GM18868 (cell line): Measurements from ENCODE around the gene CHPF2.

Experiments used
- ATAC-seq: cut with Tn5 transposase; IDR thresholded peaks from one replicate; pipeline ENCODE4 v1.9.1; 2021; ENCODE audit warnings: mild to moderate bottlenecking, moderate library complexity; ENCODE audit not compliant: unreplicated experiment

CHPF2 gene

DNA sequence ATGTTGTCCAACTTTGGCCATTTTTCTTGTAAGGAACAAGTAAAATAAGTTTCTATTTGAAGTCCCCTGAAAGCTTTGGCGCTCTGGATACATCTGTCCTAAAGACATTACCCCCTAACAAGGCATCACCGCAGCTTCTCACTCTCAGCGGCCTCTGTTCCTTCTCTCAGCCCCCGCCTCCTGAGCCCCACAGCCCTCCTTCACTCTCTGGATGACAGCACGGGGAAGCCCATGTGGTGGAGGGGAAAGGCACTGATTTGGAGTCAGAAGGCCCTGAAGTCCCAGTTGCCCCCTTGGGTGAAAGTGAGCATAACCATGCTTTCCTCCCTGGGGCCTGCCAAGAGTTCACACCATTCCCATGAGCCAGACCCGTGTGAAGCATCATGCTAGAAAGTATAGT lies 26.6 kb upstream of the CHPF2 start:
- ATAC-seq: no peak

DNA sequence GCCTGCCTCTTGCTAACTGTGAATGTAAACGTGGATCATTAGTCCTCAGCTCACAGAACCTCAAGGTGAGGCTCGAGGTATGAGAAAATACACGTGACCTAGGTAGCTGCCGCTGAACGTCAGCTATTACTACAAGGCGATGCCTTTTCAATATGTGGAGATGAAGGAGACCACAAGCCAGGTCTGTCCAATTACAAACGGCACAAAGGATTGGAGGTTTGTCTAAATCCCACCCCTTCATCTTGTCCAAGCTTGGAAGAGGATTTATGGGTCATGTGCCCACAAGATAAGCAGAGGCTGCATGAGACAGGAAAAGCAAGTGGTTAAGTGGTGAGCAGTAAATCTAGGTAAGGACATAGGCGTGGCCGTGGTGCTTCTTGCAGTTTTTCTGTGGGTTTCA lies 25.4 kb upstream of the CHPF2 start:
- ATAC-seq: no peak

DNA sequence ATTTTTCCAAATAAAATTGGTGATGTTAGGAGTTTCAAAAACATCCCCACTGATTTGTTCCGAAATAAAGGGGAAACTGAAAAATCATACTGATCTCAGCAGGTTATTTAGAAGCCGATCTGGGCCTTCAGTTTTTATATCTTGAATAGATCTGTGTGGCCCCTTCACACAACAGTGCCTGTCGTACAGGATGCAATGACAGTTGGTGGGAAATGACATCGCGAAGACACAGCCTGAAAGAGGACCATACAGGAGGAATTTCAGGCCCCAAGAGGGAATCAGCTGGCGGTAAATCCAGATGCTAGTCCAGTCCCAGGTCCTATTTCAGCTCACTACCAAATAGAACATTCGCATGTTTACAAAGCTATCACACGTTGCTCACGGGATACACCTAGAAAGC lies 25.0 kb upstream of the CHPF2 start:
- ATAC-seq: no peak

DNA sequence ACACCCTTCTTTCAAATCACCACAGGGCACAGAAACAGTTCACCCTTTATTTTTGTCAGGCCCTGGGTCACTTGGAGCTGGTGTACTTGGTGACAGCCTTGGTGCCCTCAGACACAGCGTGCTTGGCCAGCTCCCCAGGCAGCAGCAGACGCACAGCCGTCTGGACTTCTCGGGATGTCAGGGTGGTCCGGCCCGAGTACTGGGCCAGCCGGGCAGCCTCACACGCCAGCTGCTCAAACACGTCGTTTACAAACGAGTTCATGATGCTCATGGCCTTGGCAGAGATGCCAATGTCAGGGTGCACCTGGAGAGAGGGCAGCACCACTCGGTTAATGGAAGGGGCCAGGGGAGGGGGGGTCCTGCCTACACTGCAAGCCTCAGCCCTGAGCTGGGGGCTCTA lies 24.5 kb upstream of the CHPF2 start:
- no peak for ATAC-seq

DNA sequence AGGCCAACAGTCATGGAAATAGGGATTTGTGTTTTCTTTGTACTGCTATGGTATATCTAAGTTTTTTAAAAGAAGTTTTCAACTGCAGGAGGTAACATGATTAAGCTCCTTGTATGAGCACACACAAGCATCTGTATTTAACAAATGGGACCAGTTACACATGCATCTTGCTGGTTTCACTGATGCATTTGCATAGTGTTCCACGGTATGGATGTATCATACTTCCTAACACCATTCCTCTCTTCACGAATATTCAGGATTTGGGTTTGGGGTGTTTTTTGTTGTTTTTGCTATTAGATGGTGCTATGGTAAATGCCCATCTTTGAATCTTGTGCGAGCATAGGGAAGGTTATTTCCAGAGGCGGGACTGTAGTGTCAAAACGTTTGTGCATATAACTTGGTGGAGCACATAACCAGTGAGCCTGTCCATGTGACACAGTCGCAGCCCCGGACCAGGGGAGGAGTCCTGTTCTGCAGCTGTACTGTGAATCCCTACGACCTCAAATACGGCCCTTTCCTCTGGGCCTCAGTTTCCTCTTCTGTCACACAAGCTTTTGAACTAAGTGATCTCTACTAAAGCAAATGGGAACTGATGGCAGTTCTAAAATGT lies 23.9 kb upstream of the CHPF2 start:
- no peak for ATAC-seq

DNA sequence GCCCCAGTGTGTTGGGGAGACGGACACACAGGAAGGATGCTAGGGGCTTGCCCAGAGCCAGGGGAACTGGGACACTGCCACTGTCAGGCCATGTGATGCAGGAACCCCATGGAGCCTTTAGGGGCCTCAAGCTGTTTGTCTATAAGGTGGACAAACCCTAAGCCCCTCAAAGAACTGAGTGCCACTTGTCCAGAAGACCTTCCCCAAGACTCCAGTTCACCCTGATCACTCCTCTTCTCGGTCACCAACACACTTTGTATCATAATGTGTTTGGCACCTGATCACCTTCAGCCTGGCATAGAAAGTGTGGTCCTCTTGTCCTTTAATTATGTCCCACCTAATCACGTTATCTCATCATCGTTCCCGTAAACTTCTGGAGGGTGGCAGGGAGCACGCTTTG lies 22.7 kb upstream of the CHPF2 start:
- ATAC-seq: no peak

DNA sequence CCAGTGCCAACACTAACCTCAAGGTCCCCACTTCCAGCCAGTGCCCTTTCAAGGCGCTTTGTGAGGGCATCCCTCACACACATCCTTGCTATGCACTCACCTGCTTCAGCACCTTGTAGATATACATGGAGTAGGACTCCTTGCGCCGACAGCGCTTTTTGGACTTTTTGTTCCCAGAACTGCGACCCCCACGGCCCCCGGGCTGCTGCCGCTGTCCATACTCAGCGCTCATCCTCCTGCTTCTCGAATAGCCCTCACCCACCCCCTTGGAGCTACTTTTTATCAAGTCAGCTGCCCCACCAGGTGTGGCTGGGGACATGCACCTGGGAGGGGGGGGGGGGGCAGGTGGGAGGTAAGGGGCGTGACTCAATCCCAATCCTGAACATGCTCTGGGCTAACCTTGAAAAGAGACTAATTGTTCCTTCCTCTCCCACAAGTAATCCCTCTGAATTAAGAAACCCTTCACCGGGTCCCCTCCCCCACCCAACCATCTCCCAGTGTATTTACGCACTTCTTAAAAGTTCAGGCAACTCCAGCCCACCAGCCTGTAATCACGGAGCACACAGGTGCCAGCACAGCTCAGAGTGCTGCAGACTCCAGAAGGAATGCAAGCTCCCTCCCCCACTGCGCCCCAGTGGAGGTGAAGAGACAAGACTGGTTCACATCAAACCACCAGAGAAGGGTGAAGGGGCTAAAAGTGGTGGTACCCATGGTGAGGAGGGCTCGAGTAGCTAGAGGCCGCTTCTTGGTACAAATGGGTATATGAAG lies 22.0 kb upstream of the CHPF2 start, which contains the start of gene H2BK1:
TSS of gene H2BK1 (minus strand) at position 402 of the 768 bp plus-strand sequence. CDS start at position 232, 170 bp downstream.
- no peak for ATAC-seq

DNA sequence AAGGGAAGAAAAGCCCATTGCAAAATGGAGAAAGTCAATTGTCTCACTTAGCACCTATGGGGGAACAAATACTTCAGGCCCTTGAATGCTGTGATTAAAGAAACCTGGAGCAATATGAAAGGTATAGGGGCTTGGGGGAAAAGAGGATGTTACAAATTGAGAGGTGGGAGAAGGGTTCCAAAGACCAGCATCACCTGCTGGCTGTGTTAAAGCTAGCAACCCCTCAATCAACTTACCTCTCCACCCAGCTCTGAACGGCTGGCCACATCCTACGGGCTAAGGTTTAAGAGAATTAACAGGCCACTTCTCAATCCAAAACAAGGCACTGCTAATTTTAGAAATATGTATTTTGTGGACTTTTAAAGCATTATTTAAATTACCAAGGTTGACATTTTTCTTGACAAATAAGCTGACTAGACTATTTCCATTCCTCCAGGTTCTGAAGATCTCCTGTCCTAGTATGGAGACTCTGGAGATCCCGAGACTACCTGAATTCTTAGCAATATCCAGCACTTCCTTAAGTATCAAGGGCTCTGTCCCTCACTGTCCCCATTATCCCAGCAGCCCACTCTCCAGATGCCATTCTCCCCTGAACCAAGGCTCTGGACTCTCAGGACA lies 21.0 kb upstream of the CHPF2 start:
- no peak for ATAC-seq

DNA sequence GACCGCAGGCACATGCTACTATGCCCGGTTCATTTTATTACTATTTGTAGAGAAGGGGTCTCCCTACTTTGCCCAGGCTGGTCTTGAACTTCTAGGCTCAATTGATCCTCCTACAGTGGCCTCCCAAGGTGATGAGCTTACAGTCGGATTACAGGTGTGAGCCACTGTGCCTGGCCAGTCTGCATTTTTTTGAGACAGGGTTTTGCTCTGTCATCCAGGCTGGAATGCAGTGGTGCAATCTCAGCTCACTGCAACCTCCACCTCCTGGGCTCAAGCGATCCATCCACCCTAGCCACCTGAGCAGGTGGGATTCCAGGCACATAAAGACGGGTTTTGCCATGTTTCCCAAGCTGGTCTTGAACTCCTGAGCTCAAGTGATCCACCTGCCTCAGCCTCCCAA lies 19.7 kb upstream of the CHPF2 start:
- no peak for ATAC-seq

DNA sequence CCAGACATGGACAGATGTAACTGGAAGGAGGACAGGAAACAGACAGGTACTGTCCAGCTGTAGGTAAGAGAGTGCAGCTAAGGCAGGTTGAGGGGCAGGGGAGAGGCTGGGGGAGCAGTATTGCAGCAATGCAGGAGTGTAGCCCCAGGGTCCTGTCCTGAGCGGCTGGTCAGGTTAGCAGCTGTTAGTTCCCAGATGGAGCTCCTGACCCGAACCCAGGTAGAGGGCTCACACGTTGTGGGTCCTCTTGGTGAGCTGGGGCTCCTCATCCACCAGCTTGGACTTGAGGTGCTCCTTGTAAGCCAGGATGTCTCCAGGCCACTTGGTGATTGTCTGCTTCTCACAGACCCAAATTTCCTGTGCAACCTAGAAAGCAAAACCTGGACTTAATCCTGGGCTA lies 18.5 kb upstream of the CHPF2 start:
- no peak for ATAC-seq

DNA sequence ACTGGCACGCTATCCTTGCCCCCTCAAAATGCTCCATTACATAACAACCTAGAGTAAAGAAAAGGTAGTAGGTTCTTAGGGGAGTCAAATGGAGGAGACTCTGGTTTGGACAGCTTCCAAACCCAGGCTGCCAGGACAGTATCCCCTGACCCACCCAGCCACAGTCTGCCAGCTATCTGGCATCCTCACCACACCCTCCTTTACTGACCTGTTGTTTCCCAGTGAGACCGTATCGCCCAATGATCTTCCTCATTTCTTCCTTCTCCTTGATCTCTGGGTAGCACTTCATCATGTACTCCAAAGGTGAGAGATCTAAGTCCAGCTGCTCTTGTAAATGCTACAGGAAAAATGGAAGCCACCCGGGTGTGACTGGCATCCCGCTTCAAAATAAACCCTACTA lies 16.9 kb upstream of the CHPF2 start:
- no peak for ATAC-seq

DNA sequence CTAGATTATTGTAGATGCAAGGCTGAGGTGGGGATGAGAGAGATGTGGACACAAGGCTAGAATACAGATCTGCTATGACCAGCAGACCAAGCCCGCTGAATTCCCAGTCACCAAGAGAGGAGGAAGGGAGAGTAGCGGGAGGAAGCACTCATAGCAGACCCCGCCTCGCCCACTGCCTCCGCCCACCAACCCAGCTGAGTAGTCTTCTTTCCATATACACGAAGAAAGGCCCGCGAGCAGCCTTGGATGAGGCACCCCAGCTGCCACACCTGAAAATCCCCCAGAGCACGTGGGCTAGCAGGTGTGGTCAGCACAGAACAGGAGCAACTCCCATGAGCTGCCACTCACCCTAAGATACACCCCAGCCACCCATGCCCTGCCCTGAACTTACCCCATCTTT lies 14.1 kb upstream of the CHPF2 start:
- ATAC-seq: no peak

DNA sequence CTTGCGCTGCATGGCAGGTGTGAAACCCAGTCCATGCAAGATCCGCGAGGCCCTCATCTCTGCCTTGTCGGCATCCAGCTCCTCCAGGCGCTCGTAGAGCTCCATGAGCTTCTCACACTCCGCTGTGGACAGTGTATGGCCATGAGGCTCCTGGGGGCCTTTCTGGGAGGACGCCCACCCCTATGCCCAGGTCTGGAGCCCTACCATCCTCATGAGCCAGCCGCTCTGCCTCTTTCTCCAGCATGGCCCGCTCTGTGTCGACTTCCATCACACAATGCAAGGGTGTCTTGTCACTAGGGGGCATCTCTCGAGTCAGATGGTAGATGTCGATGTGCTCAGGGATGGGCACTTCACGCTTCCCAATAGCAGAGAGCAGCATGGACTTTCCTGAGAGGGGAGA lies 8.6 kb upstream of the CHPF2 start:
- ATAC-seq: no peak

DNA sequence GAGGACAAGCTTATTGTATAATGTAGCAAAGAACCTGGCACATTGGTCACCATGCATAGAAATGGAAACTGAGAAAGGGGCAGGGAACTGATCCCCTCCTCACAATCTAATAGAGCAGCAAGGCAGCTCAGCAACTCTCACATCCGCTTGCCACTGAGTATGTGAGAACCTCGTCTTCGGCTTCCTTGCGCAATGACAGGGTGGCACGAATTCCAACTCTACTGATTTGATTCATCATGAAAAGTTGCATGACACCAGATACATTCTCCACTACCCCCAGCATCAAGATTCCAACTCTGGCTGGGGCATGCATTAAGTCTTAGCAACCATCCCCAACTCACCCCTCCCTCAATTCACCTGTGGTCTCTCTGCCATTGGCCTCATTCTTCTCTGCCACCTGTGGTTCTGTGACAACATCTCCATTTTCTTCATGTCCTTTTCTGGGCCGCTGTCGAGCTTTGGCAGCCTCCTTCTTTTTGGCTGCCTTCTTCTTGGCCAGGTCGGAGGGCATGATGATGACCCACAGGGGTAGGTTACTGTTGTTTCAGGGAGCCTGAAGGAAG lies 6.3 kb upstream of the CHPF2 start:
- no peak for ATAC-seq

DNA sequence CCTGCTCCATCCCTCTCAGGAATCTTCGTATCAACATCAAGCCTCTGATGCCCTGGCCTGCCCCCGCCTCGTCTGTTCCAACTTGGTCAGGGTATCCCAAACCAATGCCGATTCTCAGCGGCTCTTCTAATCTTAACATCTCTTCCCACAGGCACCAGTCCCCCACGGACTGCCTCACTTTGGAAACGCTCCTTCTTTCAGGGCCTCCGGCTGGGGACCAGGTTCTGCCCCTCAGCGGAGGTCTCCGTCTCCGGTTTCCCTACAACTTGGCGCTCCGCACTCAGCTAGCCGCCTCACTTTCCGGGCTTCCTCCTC lies 5.8 kb upstream of the CHPF2 start:
- ATAC-seq: no peak

DNA sequence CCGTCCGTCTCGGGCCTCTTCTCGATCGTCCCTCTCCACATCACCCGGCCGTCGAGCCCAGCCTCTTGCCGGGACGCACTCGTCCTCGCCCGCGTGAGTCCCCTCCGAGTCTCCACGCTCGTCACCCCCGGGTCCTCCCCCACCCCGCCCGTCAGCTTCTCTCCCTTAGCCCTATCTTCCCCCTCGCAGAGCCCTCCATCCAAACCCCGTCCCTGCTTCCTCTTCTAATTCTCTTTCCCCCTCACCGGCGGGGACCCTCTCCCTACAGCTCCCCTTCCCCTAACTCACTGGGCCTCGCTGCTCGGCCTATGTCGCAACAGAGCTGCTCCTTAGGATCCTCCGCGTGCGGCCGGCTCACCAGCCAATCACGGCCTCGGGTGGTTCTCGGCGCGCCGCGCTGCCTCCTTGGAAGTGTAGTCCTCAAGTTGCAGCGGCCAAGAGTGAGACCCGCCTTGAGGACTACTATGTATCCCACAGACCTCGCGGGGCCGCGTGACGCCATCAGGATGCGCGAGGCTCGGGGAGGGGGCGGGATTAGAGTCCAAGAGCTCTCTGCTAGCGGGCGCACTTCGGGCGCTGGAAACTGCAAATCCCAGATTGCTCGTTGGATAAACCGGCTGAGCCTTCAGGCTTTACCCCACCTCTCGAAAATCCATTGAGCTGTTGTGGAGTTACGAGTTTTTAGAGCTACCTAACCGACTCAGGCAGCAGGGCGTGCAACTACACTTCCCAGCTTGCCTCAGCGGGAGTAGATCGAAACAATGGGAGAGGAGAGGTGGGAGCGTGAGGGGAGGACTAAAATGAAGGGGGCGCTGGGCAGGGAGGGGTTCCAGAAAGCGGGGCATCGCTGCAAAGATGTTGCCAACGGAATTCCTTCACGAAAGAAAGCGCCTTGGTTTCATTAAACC lies 5.2 kb upstream of the CHPF2 start, which contains the start of gene ABCF2:
TSS of gene ABCF2 (minus strand) at position 331 of the 908 bp plus-strand sequence. CDS start 747 bp downstream, outside the sequence.
- ATAC-seq: peak; percentile 99

DNA sequence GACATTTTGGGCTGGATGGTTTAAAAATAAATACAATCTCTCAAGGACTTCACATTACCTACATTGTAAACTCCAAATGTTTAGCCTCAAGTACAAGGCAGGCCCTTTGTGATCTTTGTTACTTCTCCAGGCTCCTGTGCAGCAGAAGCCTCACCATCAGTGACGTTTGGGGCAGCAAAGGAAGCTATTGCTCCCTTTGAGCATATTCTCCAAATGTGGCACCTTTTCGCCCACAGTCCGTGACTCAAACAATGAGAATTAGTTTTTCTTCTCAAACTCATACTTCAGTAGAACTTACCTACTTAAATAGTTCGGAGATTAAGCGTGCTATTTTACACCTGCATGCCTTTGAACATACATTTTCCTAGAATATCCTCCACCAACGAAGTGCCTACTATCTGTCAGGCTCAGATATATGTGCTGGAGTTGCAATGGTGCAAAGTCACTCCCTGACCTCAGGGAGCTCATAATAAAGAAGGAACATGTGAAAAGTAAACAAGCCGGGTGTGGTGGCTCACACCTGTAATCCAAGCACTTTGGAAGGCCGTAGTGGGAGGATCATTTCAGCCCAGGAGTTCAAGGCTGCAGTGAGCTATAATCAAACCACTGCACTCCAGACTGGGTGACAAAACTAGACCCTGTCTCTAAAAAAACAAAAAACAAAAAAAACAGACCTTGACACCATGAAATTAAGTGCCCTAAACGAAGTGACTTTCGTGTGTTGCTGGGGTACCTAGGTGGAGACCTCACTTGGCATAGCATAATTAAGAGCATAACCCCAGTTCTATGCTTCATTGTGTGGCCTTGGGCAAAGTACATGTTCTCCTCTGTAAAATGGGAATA lies 4.0 kb upstream of the CHPF2 start:
- no peak for ATAC-seq

DNA sequence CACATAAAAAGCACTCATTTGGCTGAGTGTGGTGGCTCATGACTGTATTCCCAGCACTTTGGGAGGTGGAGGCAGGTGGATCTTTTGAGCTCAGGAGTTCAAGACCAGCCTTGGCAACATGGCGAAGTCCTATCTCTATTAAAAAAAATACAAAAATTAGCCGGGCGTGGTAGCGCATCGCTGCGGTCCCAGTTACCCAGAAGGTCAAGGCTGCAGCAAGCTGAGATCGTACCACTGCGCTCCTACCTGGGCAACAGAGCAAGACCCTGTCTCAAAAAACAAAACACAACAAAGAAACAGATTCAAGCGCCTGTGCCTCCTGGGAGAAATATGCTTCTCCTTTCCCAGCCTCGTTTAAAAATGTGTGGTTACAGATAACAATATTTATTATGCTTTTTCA lies 3.0 kb upstream of the CHPF2 start:
- ATAC-seq: no peak

DNA sequence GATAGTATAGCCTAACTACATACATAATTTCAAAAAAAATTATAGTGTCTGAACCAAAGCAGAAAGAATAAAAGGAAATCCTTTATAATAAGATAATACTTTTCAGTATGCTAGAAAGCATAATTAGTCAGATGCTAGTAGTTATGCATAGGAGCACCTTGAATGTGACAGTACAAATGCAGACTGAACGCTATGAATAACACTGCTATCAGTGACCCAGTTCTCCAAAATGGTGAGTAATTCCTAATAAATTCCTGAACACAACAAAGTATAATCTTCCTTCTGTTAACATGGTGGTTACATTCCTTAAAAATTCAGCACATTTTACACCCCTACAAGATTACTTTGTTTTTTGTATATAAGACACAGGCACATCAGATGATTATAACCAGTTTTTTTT lies 1.2 kb upstream of the CHPF2 start:
- ATAC-seq: no peak
